IPS-20b (cell line): ENCODE measurements around the gene KAT2B.
"Not testable (repeated sequence)": the region's sequence is repeated elsewhere in the genome, so short reads cannot be mapped to it uniquely, and the experiment has no call there.

Experiments used
- H3K27ac ChIP-seq: one replicate; pipeline ENCODE4 v1.5.1; 2013; ENCODE audit warnings: low read length
- H3K27me3 ChIP-seq: 2 replicates; pipeline ENCODE4 v1.6.1; 2013; ENCODE audit warnings: mild to moderate bottlenecking, low read length, inconsistent platforms; ENCODE audit not compliant: insufficient read depth
- H3K36me3 ChIP-seq: 2 replicates; pipeline ENCODE4 v1.6.1; 2013; ENCODE audit warnings: low read depth, mild to moderate bottlenecking, inconsistent platforms, low read length, moderate library complexity; ENCODE audit not compliant: insufficient read depth
- H3K4me1 ChIP-seq: 2 replicates; pipeline ENCODE4 v1.6.1; 2013; ENCODE audit warnings: mild to moderate bottlenecking, control low read depth, inconsistent platforms, low read length, moderate library complexity; ENCODE audit not compliant: insufficient read depth
- H3K4me3 ChIP-seq: 2 replicates; pipeline ENCODE4 v1.5.1; 2013; ENCODE audit warnings: mild to moderate bottlenecking, low read length, inconsistent platforms
- H3K9ac ChIP-seq: 2 replicates; pipeline ENCODE4 v1.6.1; 2013; ENCODE audit warnings: low read depth, mild to moderate bottlenecking, inconsistent platforms, low read length, moderate library complexity
- H3K9me3 ChIP-seq: 2 replicates; pipeline ENCODE4 v1.6.1; 2013; ENCODE audit warnings: mild to moderate bottlenecking, low read depth, low read length, inconsistent platforms; ENCODE audit not compliant: insufficient read depth

Gene KAT2B

GRCh38 chr3:20023623-20024405 lies 16.4 kb upstream of the KAT2B start:
- no peak overlapping the region for H3K4me3 ChIP-seq
- H3K9me3 ChIP-seq, result no peaks in the 10 kb centered on the region
- peaks cover 2% of the 10 kb centered on the region; the same call in 1 of the 2 replicates for H3K4me1 ChIP-seq
- H3K27me3 ChIP-seq, result no peaks in the 10 kb centered on the region
- no peaks in the 10 kb centered on the region for H3K36me3 ChIP-seq
- H3K9ac ChIP-seq, result no peak overlapping the region
- H3K27ac ChIP-seq, result no peak overlapping the region

- Histone ChIP-seq H3K4me3 (no peak overlapping the region), H3K9me3 (no peaks in the 10 kb centered on the region), H3K9ac (no peak overlapping the region), H3K27ac (no peak overlapping the region), H3K27me3 (no peaks in the 10 kb centered on the region), H3K36me3 (no peaks in the 10 kb centered on the region), H3K4me1 (peaks cover 6% of the 10 kb centered on the region; the same call in 1 of the 2 replicates)
Measured at GRCh38 chr3:20027136-20027535, 13.1 kb upstream of the KAT2B start.

- Histone ChIP-seq H3K9me3 (no peaks in the 10 kb centered on the region), H3K9ac (no peak overlapping the region), H3K36me3 (no peaks in the 10 kb centered on the region), H3K27ac (no peak overlapping the region), H3K4me3 (no peak overlapping the region), H3K4me1 (peaks cover 6% of the 10 kb centered on the region; the same call in 1 of the 2 replicates), H3K27me3 (no peaks in the 10 kb centered on the region)
Measured at GRCh38 chr3:20028905-20029331, 11.3 kb upstream of the KAT2B start.

GRCh38 chr3:20031939-20032338 lies 8.3 kb upstream of the KAT2B start:
- H3K4me3 ChIP-seq, H3K27ac ChIP-seq, H3K27me3 ChIP-seq, H3K36me3 ChIP-seq, H3K9ac ChIP-seq, H3K4me1 ChIP-seq, H3K9me3 ChIP-seq: not testable (repeated sequence)

- Histone ChIP-seq H3K4me1 (peaks cover 6% of the 10 kb centered on the region; the same call in 1 of the 2 replicates), H3K4me3 (no peak overlapping the region), H3K36me3 (no peaks in the 10 kb centered on the region), H3K9me3 (no peaks in the 10 kb centered on the region), H3K27ac (no peak overlapping the region), H3K27me3 (peaks cover 17% of the 10 kb centered on the region), H3K9ac (no peak overlapping the region)
Measured at GRCh38 chr3:20035019-20035418, 5.2 kb upstream of the KAT2B start.

GRCh38 chr3:20037255-20037996 lies 2.8 kb upstream of the KAT2B start:
- peaks cover 31% of the 10 kb centered on the region for H3K27me3 ChIP-seq
- no peak overlapping the region for H3K27ac ChIP-seq
- no peak overlapping the region for H3K4me3 ChIP-seq
- H3K9me3 ChIP-seq, result no peaks in the 10 kb centered on the region
- no peak overlapping the region for H3K9ac ChIP-seq
- H3K4me1 ChIP-seq, result peaks cover 6% of the 10 kb centered on the region; the same call in 1 of the 2 replicates
- no peaks in the 10 kb centered on the region for H3K36me3 ChIP-seq

- peaks cover 31% of the 10 kb centered on the region for H3K27me3 ChIP-seq
- no peaks in the 10 kb centered on the region for H3K9me3 ChIP-seq
- H3K4me3 ChIP-seq, result peak overlapping the region; percentile 74
- peaks cover 6% of the 10 kb centered on the region; the same call in 1 of the 2 replicates for H3K4me1 ChIP-seq
- H3K27ac ChIP-seq, result no peak overlapping the region
- no peaks in the 10 kb centered on the region for H3K36me3 ChIP-seq
- H3K9ac ChIP-seq, result peak overlapping the region; percentile 53; the same call in 1 of the 2 replicates
Measured at GRCh38 chr3:20038699-20039465, 1.4 kb upstream of the KAT2B start.

GRCh38 chr3:20039466-20039764 lies 831 bp upstream of the KAT2B start:
- Histone ChIP-seq H3K9me3 (no peaks in the 10 kb centered on the region), H3K4me3 (peak overlapping the region; percentile 74), H3K27me3 (peaks cover 31% of the 10 kb centered on the region), H3K27ac (no peak overlapping the region), H3K9ac (peak overlapping the region; percentile 53; the same call in 1 of the 2 replicates), H3K36me3 (no peaks in the 10 kb centered on the region), H3K4me1 (peaks cover 6% of the 10 kb centered on the region; the same call in 1 of the 2 replicates)

GRCh38 chr3:20040548-20041196 lies 426 bp downstream of the KAT2B start:
- Histone ChIP-seq H3K4me3 (peak overlapping the region; percentile 86), H3K9me3 (no peaks in the 10 kb centered on the region), H3K4me1 (peaks cover 6% of the 10 kb centered on the region; the same call in 1 of the 2 replicates), H3K27ac (no peak overlapping the region), H3K27me3 (peaks cover 31% of the 10 kb centered on the region), H3K36me3 (no peaks in the 10 kb centered on the region), H3K9ac (no peak overlapping the region; the same call in 1 of the 2 replicates)

GRCh38 chr3:20041197-20041780 lies 1.0 kb downstream of the KAT2B start:
- H3K4me1 ChIP-seq, result peaks cover 6% of the 10 kb centered on the region; the same call in 1 of the 2 replicates
- no peaks in the 10 kb centered on the region for H3K9me3 ChIP-seq
- peaks cover 31% of the 10 kb centered on the region for H3K27me3 ChIP-seq
- H3K4me3 ChIP-seq, result peak overlapping the region; percentile 86
- H3K36me3 ChIP-seq, result no peaks in the 10 kb centered on the region
- no peak overlapping the region; the same call in 1 of the 2 replicates for H3K9ac ChIP-seq
- no peak overlapping the region for H3K27ac ChIP-seq

- H3K9me3 ChIP-seq, result no peaks in the 10 kb centered on the region
- H3K27me3 ChIP-seq, result peaks cover 31% of the 10 kb centered on the region
- peaks cover 6% of the 10 kb centered on the region; the same call in 1 of the 2 replicates for H3K4me1 ChIP-seq
- no peak overlapping the region for H3K9ac ChIP-seq
- no peak overlapping the region for H3K4me3 ChIP-seq
- no peak overlapping the region for H3K27ac ChIP-seq
- no peaks in the 10 kb centered on the region for H3K36me3 ChIP-seq
Measured at GRCh38 chr3:20042331-20042730, 2.1 kb downstream of the KAT2B start.
